Activated B cell treated with CpG ODN at 0.5 μM for 24 hours (primary cell): ENCODE results near the gene RASSF3. TPM values are rescaled to one million over a fixed set of nuclear protein-coding genes. Genes with fewer than 3 reads are reported as not detected.
"Not testable (repeated sequence)": the region's sequence is repeated elsewhere in the genome, so short reads cannot be mapped to it uniquely, and the experiment has no call there.

Experiments
- ATAC-seq: fragments of 200-7000 bp; cut with Tn5 transposase; one replicate; pipeline ENCODE4 v1.10.0; 2021; ENCODE audit warnings: low read depth, mild to moderate bottlenecking, moderate library complexity
- CTCF ChIA-PET: fragments of 350-600 bp; sonication (Branson Sonifier 250); formaldehyde crosslinking; loops from one replicate; lab custom pipeline; 2021; ENCODE audit warnings: antibody characterized with exemption; lab: Charles Lee
- POLR2A ChIA-PET: fragments of 350-600 bp; sonication (Branson Sonifier 250); formaldehyde crosslinking; loops from one replicate; lab custom pipeline; 2021; ENCODE audit warnings: antibody characterized with exemption; lab: Charles Lee
- DNase-seq: peaks from one replicate; pipeline ENCODE4 v3.0.0; 2022
- H3K27ac Mint-ChIP-seq: one replicate; pipeline ENCODE4 v1.8.0; 2020; ENCODE audit warnings: mixed read lengths
- H3K27me3 Mint-ChIP-seq: one replicate; pipeline ENCODE4 v1.8.0; 2021; ENCODE audit warnings: mixed read lengths
- H3K36me3 Mint-ChIP-seq: one replicate; pipeline ENCODE4 v1.8.0; 2021; ENCODE audit warnings: low read depth, mixed read lengths
- H3K4me1 Mint-ChIP-seq: one replicate; pipeline ENCODE4 v1.8.0; 2021; ENCODE audit warnings: mixed read lengths
- H3K4me3 Mint-ChIP-seq: one replicate; pipeline ENCODE4 v1.8.0; 2020; ENCODE audit warnings: mild to moderate bottlenecking, mixed read lengths
- H3K9me3 Mint-ChIP-seq: one replicate; pipeline ENCODE4 v1.8.0; 2020; ENCODE audit warnings: mixed read lengths
- intact Hi-C: fragments of 100-400 bp; cut with micrococcal nuclease; formaldehyde crosslinking; loops from one replicate; pipeline ENCODE4 v1.15.1; 2024
- total RNA-seq: library from RNA; stranded (reverse); gene quantifications from 2 replicates; pipeline ENCODE4 v1.2.3, GENCODE V29; 2022
- TF ChIP-seq, protein P1 (sequence below): fragments of 200-600 bp; IDR thresholded peaks from one replicate; pipeline ENCODE4 v1.8.0; 2022; ENCODE audit warnings: antibody characterized with exemption, mild to moderate bottlenecking

Gene RASSF3
- total RNA-seq, 1 donor from 2014 or later, result 95.7 TPM

GRCh38 chr12:64688715-64689114 lies 78.4 kb downstream of the RASSF3 start:
- Mint-ChIP-seq H3K4me1 (peaks cover 17% of the 10 kb centered on the region), H3K27ac (no peak overlapping the region), H3K27me3 (no peaks in the 10 kb centered on the region), H3K4me3 (no peak overlapping the region), H3K9me3 (no peaks in the 10 kb centered on the region), H3K36me3 (peaks cover 77% of the 10 kb centered on the region)
- ChIA-PET POLR2A (interaction anchor here (0.7 to 1.9 kb wide), 3 partner anchors 78 to 133 kb away, joined by 4 to 6 read pairs (median 6); no protein-coding TSS in a partner anchor), CTCF (interaction anchor here (1.3 to 1.7 kb wide), 2 partner anchors 9 to 139 kb away, joined by 7 to 10 read pairs; no protein-coding TSS in a partner anchor)
- TF ChIP-seq, protein P1, sequence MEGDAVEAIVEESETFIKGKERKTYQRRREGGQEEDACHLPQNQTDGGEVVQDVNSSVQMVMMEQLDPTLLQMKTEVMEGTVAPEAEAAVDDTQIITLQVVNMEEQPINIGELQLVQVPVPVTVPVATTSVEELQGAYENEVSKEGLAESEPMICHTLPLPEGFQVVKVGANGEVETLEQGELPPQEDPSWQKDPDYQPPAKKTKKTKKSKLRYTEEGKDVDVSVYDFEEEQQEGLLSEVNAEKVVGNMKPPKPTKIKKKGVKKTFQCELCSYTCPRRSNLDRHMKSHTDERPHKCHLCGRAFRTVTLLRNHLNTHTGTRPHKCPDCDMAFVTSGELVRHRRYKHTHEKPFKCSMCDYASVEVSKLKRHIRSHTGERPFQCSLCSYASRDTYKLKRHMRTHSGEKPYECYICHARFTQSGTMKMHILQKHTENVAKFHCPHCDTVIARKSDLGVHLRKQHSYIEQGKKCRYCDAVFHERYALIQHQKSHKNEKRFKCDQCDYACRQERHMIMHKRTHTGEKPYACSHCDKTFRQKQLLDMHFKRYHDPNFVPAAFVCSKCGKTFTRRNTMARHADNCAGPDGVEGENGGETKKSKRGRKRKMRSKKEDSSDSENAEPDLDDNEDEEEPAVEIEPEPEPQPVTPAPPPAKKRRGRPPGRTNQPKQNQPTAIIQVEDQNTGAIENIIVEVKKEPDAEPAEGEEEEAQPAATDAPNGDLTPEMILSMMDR, result no peak
- intact Hi-C loops, result no loop called here
- DNase-seq, result no peak
- no peak for ATAC-seq

GRCh38 chr12:64690236-64690635 lies 79.9 kb downstream of the RASSF3 start:
- H3K4me3 Mint-ChIP-seq, H3K27me3 Mint-ChIP-seq, ATAC-seq, DNase-seq, intact Hi-C loops, H3K27ac Mint-ChIP-seq, POLR2A ChIA-PET, H3K9me3 Mint-ChIP-seq, H3K4me1 Mint-ChIP-seq: not testable (repeated sequence)
- CTCF ChIA-PET, result interaction anchor here (1.2 to 1.7 kb wide), 2 partner anchors 8 to 10 kb away, joined by 5 to 10 read pairs; no protein-coding TSS in a partner anchor
- H3K36me3 Mint-ChIP-seq, result peaks cover 82% of the 10 kb centered on the region

DNA sequence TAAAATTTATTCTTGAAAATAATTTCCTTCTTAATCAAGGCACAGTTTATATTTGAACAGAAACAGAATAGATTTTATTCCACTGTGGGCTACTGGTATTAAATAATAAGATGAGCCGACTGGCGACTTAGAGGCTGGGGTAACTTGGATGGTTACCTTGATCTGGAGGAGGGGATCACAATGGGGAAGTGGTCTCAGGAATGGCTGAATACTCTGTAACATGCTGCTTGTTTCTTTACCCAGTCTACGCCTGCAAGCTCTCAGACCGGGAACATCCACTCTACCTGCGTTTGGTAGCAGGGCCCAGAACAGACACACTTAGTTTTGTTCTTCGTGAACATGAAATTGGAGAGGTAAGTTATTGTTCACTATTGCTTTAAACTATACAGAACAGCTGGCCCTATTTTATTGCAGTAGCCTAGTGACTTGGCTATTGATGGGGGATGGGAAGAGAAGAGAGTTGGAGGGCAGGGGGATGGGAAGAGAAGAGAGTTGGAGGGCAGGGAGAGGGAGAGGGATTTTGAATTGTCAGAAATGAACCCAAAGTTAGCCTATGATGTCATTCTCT lies 81.0 kb downstream of the RASSF3 start:
- no peaks in the 10 kb centered on the region for H3K27me3 Mint-ChIP-seq
- H3K4me1 Mint-ChIP-seq, result peaks cover 16% of the 10 kb centered on the region
- DNase-seq, result no peak
- H3K9me3 Mint-ChIP-seq, result no peaks in the 10 kb centered on the region
- H3K36me3 Mint-ChIP-seq, result peaks cover 80% of the 10 kb centered on the region
- TF ChIP-seq, protein P1, result no peak
- H3K27ac Mint-ChIP-seq, result no peak overlapping the region
- intact Hi-C loops, result no loop called here
- ChIA-PET CTCF (interaction anchor here (1.2 to 1.6 kb wide), 2 partner anchors 9 to 142 kb away, joined by 5 to 9 read pairs; no protein-coding TSS in a partner anchor), POLR2A (no interaction called here)
- H3K4me3 Mint-ChIP-seq, result no peak overlapping the region
- ATAC-seq, result no peak

- ATAC-seq (no peak), DNase-seq (no peak)
- Mint-ChIP-seq H3K27me3 (no peaks in the 10 kb centered on the region), H3K4me1 (peaks cover 16% of the 10 kb centered on the region), H3K4me3 (no peak overlapping the region), H3K36me3 (peaks cover 80% of the 10 kb centered on the region), H3K9me3 (no peaks in the 10 kb centered on the region), H3K27ac (no peak overlapping the region)
- POLR2A ChIA-PET, result no interaction called here
- CTCF ChIA-PET, result interaction anchor here (1.6 kb wide), 1 partner anchor 142 kb away, joined by 9 read pairs; no protein-coding TSS in a partner anchor
- intact Hi-C loops, result no loop called here
- TF ChIP-seq, protein P1, result no peak
These were observed 81.7 kb downstream of the RASSF3 start for GRCh38 chr12:64691795-64692583.

DNA sequence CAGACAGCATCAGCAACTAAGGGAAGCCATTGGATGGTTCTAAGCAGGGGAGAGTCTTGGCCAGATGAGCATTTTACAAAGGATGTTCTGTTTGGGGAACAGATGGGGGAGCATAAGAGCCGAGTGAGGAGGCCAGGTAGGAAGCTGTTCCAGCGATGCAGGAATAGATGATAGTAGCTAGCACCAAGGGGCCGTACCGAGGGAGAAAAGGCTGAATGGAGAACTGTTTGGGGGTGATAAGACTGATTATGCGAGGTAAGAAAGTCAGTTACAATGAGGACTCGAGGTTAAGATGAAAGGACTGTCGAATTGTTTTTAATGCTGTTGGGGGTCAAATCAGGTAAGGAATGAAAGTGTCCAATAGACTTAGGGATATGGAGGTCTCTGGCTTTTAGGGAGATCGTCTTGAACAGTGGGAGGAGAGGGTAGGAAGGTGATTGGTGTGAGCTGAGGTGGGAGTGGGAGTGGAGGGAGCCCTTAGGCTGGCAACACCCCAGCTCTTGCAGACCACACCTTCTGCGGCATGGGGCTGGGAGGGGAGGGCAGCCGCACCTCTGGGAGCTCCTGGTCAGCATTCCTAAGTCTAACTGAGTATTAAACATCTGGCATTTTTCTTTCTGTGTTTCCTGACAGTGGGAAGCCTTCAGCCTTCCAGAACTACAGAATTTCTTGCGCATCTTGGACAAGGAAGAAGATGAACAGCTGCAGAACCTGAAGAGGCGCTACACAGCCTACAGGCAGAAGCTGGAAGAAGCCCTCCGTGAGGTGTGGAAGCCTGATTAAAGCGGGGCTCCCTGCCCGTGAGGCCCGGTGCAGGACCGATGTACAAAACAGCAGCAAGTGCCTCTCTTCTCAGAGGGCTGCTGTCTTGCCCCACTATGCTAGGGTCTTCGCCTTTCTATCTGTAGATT lies 84.1 kb downstream of the RASSF3 start:
- H3K9me3 Mint-ChIP-seq, result no peaks in the 10 kb centered on the region
- peaks cover 71% of the 10 kb centered on the region for H3K36me3 Mint-ChIP-seq
- intact Hi-C loops, result no loop called here
- no peak overlapping the region for H3K4me3 Mint-ChIP-seq
- peak overlapping the region; percentile 9 for H3K27ac Mint-ChIP-seq
- no peak for DNase-seq
- no peak for ATAC-seq
- H3K27me3 Mint-ChIP-seq, result no peaks in the 10 kb centered on the region
- H3K4me1 Mint-ChIP-seq, result peaks cover 21% of the 10 kb centered on the region
- POLR2A ChIA-PET, result interaction anchor here (0.5 to 1.1 kb wide), 4 partner anchors 25 to 145 kb away, joined by 3 to 6 read pairs (median 4); no protein-coding TSS in a partner anchor
- CTCF ChIA-PET, result interaction anchor here (5.0 kb wide), 1 partner anchor 147 kb away, joined by 171 read pairs; no protein-coding TSS in a partner anchor
- TF ChIP-seq, protein P1, result no peak
